ENCODE measurements around the gene CYBRD1. TPM values are rescaled to one million over a fixed set of nuclear protein-coding genes. Genes with fewer than 3 reads are reported as not detected.

The CYBRD1 gene
- total RNA-seq, 2 donors from 2014 or later: 100 to 238 TPM

DNA sequence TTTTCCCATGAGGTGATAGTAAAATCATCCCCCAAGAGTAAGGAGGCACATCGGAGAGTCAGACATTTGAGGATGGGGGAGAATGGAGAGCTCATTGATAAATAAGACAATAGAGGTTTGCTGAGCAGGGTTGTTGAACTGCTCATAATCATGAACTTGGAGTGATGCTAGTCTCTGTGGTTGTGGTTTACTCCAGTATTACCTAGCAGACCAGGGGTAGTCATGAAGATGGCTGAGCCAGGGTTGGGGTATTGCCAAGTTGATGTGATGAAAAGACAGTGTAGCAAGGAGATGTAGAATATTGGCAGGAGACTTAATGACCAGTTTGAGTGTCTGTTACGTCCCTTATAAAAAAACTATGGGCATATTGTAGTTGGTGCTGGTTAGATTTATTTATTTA is 25.4 kb downstream of the CYBRD1 start:
- no peaks in the 10 kb centered on the region for H3K4me1 ChIP-seq
- H3K27me3 ChIP-seq: no peaks in the 10 kb centered on the region
- no peak for DNase-seq (ENCODE audit: low spot score)
- H3K27ac ChIP-seq: no peak overlapping the region
- peaks cover 5% of the 10 kb centered on the region for H3K36me3 ChIP-seq
- H3K9me3 ChIP-seq: no peaks in the 10 kb centered on the region
- TF ChIP-seq, protein P1, sequence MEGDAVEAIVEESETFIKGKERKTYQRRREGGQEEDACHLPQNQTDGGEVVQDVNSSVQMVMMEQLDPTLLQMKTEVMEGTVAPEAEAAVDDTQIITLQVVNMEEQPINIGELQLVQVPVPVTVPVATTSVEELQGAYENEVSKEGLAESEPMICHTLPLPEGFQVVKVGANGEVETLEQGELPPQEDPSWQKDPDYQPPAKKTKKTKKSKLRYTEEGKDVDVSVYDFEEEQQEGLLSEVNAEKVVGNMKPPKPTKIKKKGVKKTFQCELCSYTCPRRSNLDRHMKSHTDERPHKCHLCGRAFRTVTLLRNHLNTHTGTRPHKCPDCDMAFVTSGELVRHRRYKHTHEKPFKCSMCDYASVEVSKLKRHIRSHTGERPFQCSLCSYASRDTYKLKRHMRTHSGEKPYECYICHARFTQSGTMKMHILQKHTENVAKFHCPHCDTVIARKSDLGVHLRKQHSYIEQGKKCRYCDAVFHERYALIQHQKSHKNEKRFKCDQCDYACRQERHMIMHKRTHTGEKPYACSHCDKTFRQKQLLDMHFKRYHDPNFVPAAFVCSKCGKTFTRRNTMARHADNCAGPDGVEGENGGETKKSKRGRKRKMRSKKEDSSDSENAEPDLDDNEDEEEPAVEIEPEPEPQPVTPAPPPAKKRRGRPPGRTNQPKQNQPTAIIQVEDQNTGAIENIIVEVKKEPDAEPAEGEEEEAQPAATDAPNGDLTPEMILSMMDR (IDR thresholded peaks at IDR 0.05): no peak
- H3K4me3 ChIP-seq: no peak overlapping the region

DNA sequence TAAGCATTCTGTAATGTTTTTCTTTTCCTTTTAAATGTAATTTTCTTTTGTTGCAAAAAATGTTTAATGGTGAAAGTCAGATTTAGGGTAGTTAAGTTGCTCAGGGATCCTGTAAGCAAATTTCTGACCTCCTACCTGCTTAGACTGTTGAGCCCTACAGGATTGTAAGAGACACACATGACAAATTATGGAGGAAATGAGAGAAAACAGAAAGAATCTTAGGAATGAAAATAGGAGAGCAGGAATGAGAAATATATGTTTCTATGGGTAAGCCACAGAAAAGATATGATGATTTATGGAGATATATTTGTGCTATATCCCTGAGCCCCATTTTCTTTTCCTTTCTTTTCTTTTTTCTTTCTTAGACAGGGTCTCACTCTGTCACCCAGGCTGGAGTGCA is 28.3 kb downstream of the CYBRD1 start:
- Histone ChIP-seq H3K4me1 (no peaks in the 10 kb centered on the region), H3K27ac (no peak overlapping the region), H3K27me3 (no peaks in the 10 kb centered on the region), H3K4me3 (no peak overlapping the region), H3K9me3 (no peaks in the 10 kb centered on the region), H3K36me3 (peaks cover 15% of the 10 kb centered on the region)
- TF ChIP-seq, protein P1 (IDR thresholded peaks at IDR 0.05): no peak
- DNase-seq (ENCODE audit: low spot score): no peak

GRCh38 chr2:171551836-171552235 is 29.6 kb downstream of the CYBRD1 start:
- Histone ChIP-seq H3K27me3 (no peaks in the 10 kb centered on the region), H3K4me1 (no peaks in the 10 kb centered on the region), H3K9me3 (no peaks in the 10 kb centered on the region), H3K27ac (no peak overlapping the region), H3K36me3 (peaks cover 18% of the 10 kb centered on the region), H3K4me3 (no peak overlapping the region)
- TF ChIP-seq, protein P1 (IDR thresholded peaks at IDR 0.05): no peak
- DNase-seq (ENCODE audit: low spot score): no peak

DNA sequence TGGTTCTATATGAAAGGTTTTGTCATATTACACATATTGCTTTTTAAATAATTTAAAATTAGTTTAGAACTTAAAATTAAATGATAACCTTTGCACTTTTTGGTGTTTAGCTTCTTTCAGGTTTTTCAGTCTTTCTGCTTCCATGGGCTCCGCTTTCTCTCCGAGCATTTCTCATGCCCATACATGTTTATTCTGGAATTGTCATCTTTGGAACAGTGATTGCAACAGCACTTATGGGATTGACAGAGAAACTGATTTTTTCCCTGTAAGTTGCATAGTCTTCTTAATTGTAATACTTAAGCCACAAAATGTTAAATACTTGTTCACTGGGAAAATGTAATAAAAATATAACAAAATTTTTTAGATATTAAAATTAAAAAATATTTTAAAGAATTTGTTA is 31.0 kb downstream of the CYBRD1 start:
- DNase-seq (ENCODE audit: low spot score): no peak
- peaks cover 18% of the 10 kb centered on the region for H3K36me3 ChIP-seq
- no peak overlapping the region for H3K4me3 ChIP-seq
- H3K27me3 ChIP-seq: no peaks in the 10 kb centered on the region
- H3K4me1 ChIP-seq: no peaks in the 10 kb centered on the region
- TF ChIP-seq, protein P1 (IDR thresholded peaks at IDR 0.05): no peak
- H3K9me3 ChIP-seq: no peaks in the 10 kb centered on the region
- H3K27ac ChIP-seq: no peak overlapping the region

DNA sequence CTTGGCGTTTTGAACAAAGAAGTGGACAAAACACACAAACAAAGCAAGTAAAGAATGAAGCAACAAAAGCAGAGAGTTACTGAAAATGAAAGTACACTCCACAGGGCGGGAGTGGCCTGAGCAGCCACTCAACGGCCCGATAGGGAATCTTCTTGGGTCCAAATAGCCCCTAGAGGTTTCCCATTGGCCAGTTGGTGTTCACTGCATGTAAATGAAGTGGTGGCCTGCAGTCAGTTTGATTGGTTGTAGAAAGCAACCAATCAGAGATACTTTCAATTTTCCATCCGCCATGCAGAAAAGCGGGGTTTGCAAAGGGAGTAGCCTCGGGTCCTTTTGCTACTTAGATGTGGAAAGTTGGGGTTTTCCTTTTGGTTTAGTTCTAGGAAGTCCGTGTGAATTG is 31.6 kb downstream of the CYBRD1 start:
- H3K4me1 ChIP-seq: no peaks in the 10 kb centered on the region
- TF ChIP-seq, protein P1 (IDR thresholded peaks at IDR 0.05): no peak
- no peak overlapping the region for H3K4me3 ChIP-seq
- H3K27me3 ChIP-seq: no peaks in the 10 kb centered on the region
- H3K36me3 ChIP-seq: peaks cover 18% of the 10 kb centered on the region
- H3K9me3 ChIP-seq: no peaks in the 10 kb centered on the region
- no peak for DNase-seq (ENCODE audit: low spot score)
- no peak overlapping the region for H3K27ac ChIP-seq

- Histone ChIP-seq H3K27me3 (no peaks in the 10 kb centered on the region), H3K4me1 (no peaks in the 10 kb centered on the region), H3K27ac (no peak overlapping the region), H3K36me3 (peaks cover 18% of the 10 kb centered on the region), H3K9me3 (no peaks in the 10 kb centered on the region), H3K4me3 (no peak overlapping the region)
- TF ChIP-seq, protein P1 (IDR thresholded peaks at IDR 0.05): no peak
- DNase-seq (ENCODE audit: low spot score): no peak
These were observed 32.8 kb downstream of the CYBRD1 start for GRCh38 chr2:171554991-171555615.

Data from right atrium auricular region (tissue), 2 donors.